MCF 10A (cell line): ENCODE results near the gene ASMT. TPM values are rescaled to one million over a fixed set of nuclear protein-coding genes. Genes with fewer than 3 reads are reported as not detected.

ENCODE experiments used
- BruUV-seq: library from RNA; stranded (reverse); fragments of 400-500 nt; replicated peaks from 2 replicates; lab custom pipeline; 2021; lab: Mats Ljungman, UMichigan
- CTCF ChIA-PET: fragments of 300-600 bp; sonication (Branson Sonifier 250); formaldehyde crosslinking; extraction: SDS; loops from one replicate; lab custom pipeline; 2021; ENCODE audit warnings: antibody characterized with exemption, inconsistent platforms; lab: Yijun Ruan, JAX
- POLR2A ChIA-PET: fragments of 300-600, 350-650 bp; sonication (Branson Sonifier 250); formaldehyde crosslinking; extraction: SDS; loops from one replicate; lab custom pipeline; 2020; ENCODE audit warnings: antibody characterized with exemption, inconsistent platforms; lab: Yijun Ruan, JAX
- DNase-seq: peaks from one replicate; pipeline ENCODE4 v3.0.0-alpha.2; 2018; ENCODE audit not compliant: unreplicated experiment
- H3K27ac Mint-ChIP-seq: one replicate; pipeline ENCODE4 v1.8.0; 2022; ENCODE audit warnings: mild to moderate bottlenecking, low read depth, mixed read lengths; ENCODE audit not compliant: unreplicated experiment
- H3K27me3 Mint-ChIP-seq: one replicate; pipeline ENCODE4 v1.8.0; 2022; ENCODE audit warnings: mixed read lengths; ENCODE audit not compliant: insufficient read depth, unreplicated experiment
- H3K36me3 Mint-ChIP-seq: one replicate; pipeline ENCODE4 v1.8.0; 2022; ENCODE audit warnings: mild to moderate bottlenecking, moderate library complexity, mixed read lengths; ENCODE audit not compliant: insufficient read depth, unreplicated experiment
- H3K4me1 Mint-ChIP-seq: one replicate; pipeline ENCODE4 v1.8.0; 2022; ENCODE audit warnings: mixed read lengths; ENCODE audit not compliant: insufficient read depth, unreplicated experiment
- H3K4me3 Mint-ChIP-seq: one replicate; pipeline ENCODE4 v1.8.0; 2022; ENCODE audit warnings: mild to moderate bottlenecking, moderate library complexity, mixed read lengths; ENCODE audit not compliant: unreplicated experiment
- H3K9me3 Mint-ChIP-seq: one replicate; pipeline ENCODE4 v1.8.0; 2022; ENCODE audit warnings: mixed read lengths; ENCODE audit not compliant: unreplicated experiment
- CTCF ChIP-seq: fragments of 200-600 bp; IDR thresholded peaks from one replicate; pipeline ENCODE4 v1.8.0; 2022; ENCODE audit warnings: antibody characterized with exemption, mild to moderate bottlenecking; ENCODE audit not compliant: unreplicated experiment
- intact Hi-C: fragments of 100-400 bp; cut with micrococcal nuclease; formaldehyde crosslinking; loops from 2 replicates; pipeline ENCODE4 v1.14.1; 2022
- total RNA-seq: library from RNA; stranded (reverse); gene quantifications from 2 replicates; pipeline ENCODE4 v1.2.3, GENCODE V29; 2022

ASMT gene
- total RNA-seq, 1 experiment from 2014 or later, result not detected

GRCh38 chrX:1587161-1587560 is 27.7 kb upstream of the ASMT start:
- intact Hi-C loops, result no loop called here
- CTCF ChIA-PET, result no interaction called here
- DNase-seq, result no peak
- no peak for TF ChIP-seq CTCF
- Mint-ChIP-seq H3K4me1 (peaks cover 12% of the 10 kb centered on the region), H3K9me3 (no peaks in the 10 kb centered on the region), H3K36me3 (peaks cover 12% of the 10 kb centered on the region), H3K27ac (no peak overlapping the region), H3K27me3 (no peaks in the 10 kb centered on the region), H3K4me3 (no peak overlapping the region)
- no TSS peak for BruUV-seq
- POLR2A ChIA-PET, result no interaction called here

GRCh38 chrX:1589356-1590130 is 25.3 kb upstream of the ASMT start:
- Mint-ChIP-seq H3K36me3 (peaks cover 25% of the 10 kb centered on the region), H3K27me3 (no peaks in the 10 kb centered on the region), H3K9me3 (no peaks in the 10 kb centered on the region), H3K4me1 (peaks cover 7% of the 10 kb centered on the region), H3K27ac (no peak overlapping the region), H3K4me3 (no peak overlapping the region)
- intact Hi-C loops, result no loop called here
- ChIA-PET POLR2A (no interaction called here), CTCF (no interaction called here)
- TF ChIP-seq CTCF, result no peak
- no TSS peak for BruUV-seq
- no peak for DNase-seq

GRCh38 chrX:1591102-1591862 is 23.6 kb upstream of the ASMT start, which contains the start of gene AKAP17A:
Gene AKAP17A (plus strand): TSS chrX:1591604. CDS start chrX:1593463, 1,859 bp downstream.
- no peak for TF ChIP-seq CTCF
- H3K27ac Mint-ChIP-seq, result peak within 1 kb of the TSS; percentile 93
- ChIA-PET POLR2A (no interaction called here), CTCF (no interaction called here)
- peak within 1 kb of the TSS; percentile 86 for H3K4me3 Mint-ChIP-seq
- H3K4me1 Mint-ChIP-seq, result peaks cover 7% of the 10 kb centered on the region
- H3K27me3 Mint-ChIP-seq, result no peaks in the 10 kb centered on the region
- intact Hi-C loops, result no loop called here
- peaks cover 42% of the 10 kb centered on the region for H3K36me3 Mint-ChIP-seq
- no peaks in the 10 kb centered on the region for H3K9me3 Mint-ChIP-seq
- BruUV-seq, result no TSS peak
- peak; percentile 94 for DNase-seq

GRCh38 chrX:1591863-1592469 is 22.9 kb upstream of the ASMT start:
- H3K27me3 Mint-ChIP-seq, result no peaks in the 10 kb centered on the region
- intact Hi-C loops, result no loop called here
- no peaks in the 10 kb centered on the region for H3K9me3 Mint-ChIP-seq
- peak overlapping the region; percentile 86 for H3K4me3 Mint-ChIP-seq
- peak overlapping the region; percentile 93 for H3K27ac Mint-ChIP-seq
- POLR2A ChIA-PET, result no interaction called here
- peaks cover 7% of the 10 kb centered on the region for H3K4me1 Mint-ChIP-seq
- CTCF ChIA-PET, result no interaction called here
- TF ChIP-seq CTCF, result no peak
- peaks cover 49% of the 10 kb centered on the region for H3K36me3 Mint-ChIP-seq
- DNase-seq, result no peak
- BruUV-seq, result no TSS peak
